ENCODE measurements around the gene NTHL1.
"Not testable (repeated sequence)": the region's sequence is repeated elsewhere in the genome, so short reads cannot be mapped to it uniquely, and the experiment has no call there.

NTHL1 gene

DNA sequence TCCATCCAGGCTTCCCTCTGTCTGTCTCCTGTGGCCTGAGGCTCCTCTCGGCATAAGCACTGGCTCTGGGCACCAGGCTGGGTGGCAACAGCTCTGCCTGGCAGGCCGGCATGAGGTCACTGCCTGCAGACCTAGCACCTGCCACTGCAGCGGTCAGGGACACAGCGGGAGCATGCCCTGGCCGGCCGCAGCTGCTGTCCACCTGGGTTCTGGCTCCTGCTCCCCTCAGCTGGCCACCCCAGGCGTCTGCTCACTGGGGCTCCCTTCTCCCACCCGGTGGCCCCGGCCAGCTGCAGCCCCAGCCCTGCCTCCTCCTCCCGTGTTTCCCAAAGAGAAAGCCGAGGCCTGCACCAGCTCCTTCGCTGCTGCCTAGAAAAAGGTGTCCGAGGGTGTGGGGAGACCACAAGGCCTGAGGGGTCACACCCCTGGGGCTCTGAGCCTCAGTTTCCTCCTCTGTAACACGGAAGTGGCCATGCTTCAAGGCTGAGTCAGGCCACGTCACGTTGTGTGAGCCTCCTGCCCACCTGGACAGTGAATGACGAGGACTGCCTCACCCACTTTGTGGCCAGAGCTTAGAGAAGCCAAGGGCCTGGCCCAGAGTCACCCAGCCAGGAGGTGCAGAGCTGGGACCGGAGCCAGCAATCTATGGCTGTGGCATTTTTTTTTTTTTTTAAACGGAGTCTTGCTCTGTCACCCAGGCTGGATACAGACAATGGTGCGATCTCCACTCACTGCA is 6.7 kb downstream of the NTHL1 start:
- no peak for DNase-seq (ENCODE audit: low read depth)

DNA sequence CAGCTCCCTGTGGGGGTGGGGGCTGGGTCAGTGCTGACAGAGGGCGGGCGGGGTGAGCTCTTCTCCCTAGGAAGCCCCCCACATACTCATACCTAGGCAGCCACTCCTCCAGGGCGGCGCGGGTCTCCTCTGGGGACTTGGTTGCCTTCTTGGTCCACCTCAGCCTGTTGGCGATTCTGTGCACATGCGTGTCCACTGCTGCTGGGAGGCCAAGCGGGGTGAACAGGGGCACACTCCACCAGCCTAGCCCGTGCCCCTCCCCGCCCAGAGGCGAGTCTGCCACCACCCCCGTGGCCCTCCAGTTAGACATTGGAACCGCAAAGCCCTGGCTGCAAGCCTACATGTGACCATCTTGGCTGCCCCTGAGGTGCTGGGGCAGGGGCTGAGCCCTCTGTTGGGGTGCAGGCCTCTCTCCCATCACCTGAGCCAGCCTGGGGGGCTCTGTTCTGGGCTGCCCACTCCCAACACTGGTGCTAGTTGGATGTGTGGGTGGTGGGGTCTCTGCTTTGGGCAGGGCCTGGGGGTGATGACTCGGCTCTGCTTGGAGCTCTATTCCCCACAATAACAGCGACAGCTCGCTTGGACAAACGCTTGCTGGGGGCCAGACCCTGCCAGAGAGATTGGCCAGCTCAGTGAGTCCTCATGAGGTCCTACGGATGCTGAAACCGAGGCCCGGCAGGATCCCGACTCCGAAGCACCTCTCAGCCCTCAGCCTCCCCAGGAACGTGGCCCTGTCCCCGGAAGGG is 7.4 kb downstream of the NTHL1 start:
- DNase-seq (ENCODE audit: low read depth), result no peak

DNA sequence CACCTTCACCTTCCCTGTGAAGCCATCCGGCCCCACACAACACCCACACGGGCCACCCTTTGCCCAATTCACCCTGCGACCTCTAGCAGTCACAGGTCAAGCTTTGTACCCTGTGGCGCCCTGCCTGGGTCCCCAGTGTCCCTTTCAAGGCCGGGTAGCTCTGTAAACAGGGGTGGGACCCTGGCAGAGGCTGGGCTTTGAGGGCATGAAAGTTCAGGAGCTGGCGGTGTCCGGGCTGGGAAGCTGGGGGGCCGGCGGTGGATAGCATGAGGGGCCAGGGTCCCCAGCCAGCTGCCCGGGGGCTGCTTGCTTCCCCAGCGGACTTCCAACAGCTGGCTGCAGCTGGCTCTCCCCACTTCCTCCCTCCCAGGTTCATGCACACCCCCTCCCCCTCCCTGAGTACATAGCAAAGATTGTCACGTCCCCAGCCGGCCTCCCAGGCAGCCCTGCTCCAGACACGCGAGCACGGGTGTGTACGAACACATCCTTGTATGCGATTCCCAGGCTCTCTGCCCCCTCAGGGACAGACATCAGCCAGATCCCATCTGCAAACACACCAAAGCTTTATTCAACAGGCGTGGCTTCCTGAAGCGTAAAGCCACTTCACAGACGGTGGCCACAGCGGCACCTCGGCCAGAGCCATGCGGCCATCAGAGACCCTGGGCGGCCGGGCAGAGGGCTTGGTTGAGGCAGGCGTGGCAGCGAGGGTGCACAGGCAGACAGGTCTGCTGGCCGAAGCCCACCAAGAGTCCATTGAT is 8.2 kb downstream of the NTHL1 start:
- DNase-seq (ENCODE audit: low read depth), result no peak

DNA sequence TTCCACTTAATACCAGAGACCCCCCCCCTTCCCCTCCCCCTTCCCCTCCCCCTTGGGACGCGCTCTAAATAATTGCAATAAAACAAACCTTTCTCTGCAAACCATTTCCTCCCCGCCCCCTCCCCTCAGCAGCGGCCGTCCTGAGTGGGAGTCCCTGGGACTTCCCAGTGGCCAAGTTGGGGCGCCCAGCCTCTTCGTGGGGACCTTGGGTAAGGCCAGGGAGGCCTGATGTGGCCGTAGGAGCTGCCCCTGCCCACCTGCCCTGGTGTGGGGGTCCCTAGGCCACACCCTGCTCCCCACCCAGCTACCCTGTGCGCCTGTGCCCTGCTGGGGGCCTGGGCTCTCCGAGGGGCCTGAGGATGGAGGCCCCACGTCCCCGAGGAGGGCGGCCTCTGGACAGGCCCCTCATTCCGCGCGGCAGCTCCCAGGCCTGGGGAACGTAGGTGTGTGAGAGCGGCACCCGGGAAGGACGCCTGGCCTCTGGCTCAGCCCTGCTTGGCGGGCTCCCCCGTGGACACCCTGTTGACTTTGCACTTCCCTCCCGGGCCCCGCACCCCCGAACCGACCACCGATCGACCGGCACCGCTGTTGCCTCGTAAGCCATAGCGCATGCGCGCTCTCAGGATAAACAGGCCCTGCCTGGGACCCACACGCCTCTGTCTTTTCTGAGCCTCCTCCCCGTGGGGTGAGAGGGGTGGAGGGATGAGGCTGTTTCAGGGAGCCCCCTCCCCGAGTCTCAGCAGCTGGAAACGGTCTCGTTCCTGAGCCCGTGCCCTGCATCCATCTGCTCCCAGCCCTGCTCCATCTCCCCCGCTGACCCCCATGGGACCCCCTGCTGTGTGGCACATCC is 9.0 kb downstream of the NTHL1 start:
- no peak for DNase-seq (ENCODE audit: low read depth)

DNA sequence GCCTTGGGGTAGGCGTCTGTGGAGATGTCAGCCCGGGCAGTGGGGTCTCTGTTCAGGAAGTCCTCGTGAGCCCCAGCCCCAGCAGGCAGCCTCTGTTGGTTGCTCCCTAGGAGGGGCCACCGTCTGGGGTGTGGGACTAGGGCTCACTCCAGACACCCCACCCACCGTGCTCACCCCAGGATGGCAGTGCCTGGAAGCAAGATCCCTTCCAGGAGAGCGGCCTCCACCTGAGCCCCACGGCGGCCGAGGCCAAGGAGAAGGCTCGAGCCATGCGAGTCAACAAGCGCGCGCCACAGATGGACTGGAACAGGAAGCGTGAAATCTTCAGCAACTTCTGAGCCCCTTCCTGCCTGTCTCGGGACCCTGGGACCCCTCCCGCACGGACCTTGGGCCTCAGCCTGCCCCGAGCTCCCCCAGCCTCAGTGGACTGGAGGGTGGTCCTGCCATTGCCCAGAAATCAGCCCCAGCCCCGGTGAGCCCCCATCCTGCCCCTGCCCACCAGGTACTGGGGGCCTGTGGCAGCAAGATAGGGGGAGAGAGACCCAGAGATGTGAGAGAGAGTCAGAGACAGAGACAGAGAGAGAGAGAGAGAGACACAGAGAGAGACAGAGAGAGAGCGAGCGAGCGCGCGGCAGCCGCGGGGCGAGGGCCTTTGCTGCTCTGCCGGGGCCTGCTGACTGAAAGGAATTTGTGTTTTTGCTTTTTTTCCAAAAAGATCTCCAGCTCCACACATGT is 9.8 kb downstream of the NTHL1 start:
- DNase-seq (ENCODE audit: low read depth), result no peak

DNA sequence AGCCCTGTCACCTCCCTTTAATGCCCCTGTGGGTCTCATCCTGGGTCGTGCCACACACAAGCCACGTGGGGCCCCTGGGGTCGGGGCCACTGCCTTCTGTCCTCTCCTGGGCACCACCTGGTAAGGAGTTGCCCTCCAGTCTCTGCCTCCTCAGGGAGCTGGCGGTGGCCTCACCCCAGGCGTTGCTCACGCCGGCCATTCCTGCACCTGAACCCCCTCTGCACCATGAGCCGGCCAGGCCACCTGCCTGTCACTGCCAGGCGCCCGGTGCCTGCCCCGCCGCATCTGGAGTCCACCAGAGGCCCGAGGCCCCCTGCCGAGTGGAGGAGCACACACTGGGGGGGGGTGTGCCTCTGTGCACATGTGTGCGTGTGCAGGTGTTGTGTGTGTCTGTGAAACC is 10.5 kb downstream of the NTHL1 start:
- no peak for DNase-seq (ENCODE audit: low read depth)

DNA sequence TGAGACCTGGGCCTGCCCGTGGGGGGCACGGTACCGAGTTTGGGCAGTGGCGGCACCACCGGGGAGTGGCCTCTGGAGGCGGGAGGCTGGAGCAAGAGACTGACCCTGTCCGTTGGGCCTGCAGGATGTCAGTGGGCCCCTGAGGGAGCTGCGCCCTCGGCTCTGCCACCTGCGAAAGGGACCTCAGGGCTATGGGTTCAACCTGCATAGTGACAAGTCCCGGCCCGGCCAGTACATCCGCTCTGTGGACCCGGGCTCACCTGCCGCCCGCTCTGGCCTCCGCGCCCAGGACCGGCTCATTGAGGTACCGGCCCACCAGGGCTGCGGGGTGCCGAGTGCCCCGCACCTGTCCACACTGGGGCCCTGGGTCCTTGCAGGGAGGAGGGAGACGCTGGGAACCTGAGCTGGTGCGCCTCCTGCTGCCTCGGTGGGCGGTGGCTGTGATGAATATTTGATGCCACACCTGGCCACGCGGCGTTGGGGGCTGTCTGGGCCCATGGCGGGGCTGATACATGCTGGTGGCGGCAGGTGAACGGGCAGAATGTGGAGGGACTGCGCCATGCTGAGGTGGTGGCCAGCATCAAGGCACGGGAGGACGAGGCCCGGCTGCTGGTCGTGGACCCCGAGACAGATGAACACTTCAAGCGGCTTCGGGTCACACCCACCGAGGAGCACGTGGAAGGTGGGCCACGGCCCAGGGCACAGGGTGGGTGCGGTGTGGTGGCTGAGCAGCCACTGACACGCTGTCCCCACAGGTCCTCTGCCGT is 11.3 kb downstream of the NTHL1 start:
- DNase-seq (ENCODE audit: low read depth), result no peak

DNA sequence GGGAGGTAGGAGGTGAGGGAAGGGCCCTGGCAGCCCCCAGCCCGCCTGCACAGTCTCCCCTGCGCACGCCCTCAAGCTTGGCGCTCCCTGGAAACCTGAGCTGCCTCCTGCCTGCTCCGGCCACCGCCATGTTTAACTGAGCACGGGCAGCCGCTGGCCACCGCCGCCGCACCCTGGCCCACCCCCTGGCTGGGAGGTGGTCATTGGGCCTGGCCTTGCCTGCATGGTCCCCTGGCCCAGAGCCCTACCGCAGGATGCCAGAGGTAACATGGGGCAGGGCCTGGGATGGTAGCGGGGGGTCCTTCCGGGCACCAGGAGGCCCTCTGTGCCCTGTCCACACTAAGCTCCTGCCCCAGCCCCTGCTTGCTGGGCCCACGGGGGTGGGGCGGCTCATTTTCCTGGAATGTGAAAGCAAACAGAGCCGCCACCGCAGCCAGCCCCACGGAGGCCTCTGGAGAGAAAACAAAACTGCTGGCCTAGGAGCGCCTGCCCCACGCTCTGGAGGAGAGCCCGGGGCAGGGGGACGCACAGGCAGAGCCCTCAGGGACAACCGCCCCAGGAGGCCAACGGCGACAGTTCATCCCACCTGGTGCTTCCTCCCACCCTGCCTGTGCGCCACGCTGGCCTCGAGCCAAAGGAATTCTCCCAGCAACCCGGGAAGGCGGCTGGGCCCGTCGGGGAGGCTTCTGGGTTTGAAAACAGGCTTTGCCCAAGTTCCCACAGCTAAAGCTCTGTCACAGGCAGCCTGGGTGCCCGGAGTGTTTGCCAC is 12.0 kb downstream of the NTHL1 start:
- DNase-seq (ENCODE audit: low read depth), result no peak

DNA sequence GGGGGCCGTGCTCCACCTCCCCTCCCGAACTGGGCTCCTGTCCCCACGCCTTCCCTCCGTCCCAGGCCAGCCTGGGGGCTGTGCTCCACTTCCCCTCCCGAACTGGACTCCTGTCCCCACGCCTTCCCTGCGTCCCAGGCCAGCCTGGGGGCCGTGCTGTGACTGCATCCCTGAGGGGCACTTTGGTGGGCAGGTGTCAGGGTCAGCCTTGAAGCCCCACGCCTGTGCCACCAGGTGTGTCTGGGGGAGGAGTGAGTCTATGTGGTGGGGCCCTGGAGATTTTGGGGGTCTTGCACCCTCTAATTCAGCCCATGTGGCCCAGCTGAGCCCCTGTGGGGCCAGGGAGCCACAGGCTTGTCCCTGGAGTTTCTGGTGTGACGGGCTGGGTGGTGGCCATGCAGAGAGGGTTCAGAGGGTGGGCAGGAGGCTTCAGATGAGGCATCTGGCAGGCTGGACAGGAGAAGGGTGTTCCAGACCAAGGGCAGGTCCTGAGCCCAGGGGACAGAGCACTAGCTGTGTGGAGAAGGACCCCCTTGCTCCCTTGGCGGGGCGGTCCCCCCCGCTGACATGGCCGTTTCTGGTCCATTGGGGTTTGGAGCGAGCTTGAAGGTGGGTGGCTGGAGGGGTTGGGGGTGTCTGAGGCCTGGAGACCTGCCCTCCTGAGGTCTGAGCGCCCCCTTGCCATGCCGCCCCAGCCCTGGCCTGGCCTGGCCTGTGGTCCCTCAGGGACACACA is 12.8 kb downstream of the NTHL1 start:
- DNase-seq (ENCODE audit: low read depth), result no peak

DNA sequence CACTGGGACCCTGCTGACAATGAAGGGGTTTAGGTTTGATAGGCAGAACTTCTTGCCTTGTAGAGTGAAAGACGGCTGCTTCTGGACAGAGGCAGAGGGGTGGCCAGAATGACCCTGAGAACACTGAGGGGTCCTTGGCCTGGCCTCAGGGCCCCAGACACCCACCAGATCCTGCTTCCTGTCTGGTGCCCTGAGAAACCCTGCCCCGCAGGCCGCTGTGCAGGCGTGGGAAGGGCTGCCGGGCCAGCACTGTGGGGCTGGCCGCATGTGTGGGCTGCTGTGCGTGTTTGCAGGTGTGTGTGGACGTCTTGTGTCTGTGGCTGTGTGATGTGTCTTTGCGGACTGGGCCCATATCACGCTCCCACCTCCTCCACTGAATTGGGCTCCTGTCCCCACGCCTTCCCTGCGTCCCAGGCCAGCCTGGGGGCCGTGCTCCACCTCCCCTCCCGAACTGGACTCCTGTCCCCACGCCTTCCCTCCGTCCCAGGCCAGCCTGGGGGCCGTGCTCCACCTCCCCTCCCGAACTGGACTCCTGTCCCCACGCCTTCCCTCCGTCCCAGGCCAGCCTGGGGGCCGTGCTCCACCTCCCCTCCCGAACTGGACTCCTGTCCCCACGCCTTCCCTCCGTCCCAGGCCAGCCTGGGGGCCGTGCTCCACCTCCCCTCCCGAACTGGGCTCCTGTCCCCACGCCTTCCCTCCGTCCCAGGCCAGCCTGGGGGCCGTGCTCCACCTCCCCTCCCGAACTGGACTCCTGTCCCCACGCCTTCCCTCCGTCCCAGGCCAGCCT is 13.5 kb downstream of the NTHL1 start:
- DNase-seq (ENCODE audit: low read depth), result not testable (repeated sequence)

DNA sequence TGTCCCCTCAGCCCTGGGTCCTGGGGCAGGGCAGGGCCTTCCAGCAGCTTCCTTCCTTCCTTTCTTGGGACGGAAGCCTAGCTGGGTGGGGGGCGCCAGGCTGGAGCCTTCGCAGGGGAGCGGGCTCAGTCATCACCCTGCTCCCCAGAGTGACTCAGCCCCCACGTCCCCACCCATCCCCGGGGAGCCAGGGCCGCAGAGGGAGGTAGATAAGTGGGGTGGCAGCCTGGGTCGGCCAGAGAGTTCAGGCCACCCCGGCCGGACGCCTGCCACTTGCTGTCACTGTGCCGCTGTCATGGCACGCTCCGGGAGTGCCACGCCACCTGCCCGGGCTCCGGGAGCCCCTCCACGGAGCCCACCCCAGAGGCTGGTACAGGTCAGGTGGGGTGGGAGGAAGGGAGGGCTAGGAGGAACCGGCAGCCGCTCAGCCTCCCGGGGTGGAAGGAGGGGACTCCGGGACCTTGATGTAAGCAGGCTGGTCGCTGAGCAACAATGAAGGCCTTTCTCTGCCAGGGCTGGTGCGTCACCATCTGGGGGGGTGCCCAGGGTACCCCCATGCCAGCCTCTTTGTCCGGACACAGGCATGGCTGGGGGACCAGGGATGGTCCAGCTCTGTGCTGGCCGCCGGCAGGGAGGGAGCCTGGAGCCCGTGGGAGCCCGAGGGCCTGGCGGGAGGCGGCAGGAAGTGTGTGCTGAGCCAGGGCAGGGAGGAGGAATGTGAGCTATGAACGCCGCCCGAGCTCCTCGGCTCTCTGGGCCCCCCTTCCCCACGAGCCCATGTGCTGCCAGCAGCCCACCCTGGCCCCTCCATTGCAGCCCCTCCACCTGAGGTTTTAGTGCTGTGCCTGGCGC is 14.4 kb downstream of the NTHL1 start:
- no peak for DNase-seq (ENCODE audit: low read depth)

DNA sequence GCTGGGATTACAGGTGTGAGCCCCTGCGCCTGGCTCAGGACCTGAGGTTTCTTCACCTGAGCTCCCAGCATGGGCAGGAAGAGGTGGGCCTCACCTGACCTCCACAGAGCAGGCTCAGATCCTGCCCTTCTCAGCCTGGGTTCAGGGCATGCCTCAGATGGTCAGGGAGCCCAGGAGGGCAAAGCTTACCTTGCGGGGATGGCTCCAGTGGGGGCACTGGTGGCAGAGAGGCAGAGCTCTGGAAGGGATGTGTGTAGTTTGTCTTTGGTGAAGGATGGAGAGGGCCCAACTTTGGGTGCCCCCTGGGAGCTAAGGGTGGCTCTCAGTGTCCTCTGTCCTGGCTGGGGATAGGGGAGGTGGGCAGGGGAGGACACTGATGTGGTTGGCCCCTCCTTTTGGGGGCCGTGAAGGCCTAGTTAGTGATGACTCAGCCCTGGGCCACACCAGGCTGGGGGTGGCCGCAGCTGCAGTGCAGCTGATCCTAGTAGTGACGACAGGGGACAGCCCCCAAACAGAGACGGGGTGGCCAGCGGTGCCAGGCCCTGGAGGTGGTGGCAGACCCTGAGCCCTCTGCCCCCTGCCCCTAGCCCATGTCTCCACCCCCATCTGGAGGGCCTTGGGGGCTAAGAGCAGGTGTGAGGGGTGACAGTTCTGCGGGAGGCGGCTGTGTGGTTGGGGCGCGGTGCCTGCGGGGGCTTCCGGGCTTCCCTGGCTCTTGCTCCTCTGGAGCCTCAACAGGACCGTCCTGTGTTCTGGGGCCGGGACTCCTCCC is 15.2 kb downstream of the NTHL1 start:
- DNase-seq (ENCODE audit: low read depth), result no peak

DNA sequence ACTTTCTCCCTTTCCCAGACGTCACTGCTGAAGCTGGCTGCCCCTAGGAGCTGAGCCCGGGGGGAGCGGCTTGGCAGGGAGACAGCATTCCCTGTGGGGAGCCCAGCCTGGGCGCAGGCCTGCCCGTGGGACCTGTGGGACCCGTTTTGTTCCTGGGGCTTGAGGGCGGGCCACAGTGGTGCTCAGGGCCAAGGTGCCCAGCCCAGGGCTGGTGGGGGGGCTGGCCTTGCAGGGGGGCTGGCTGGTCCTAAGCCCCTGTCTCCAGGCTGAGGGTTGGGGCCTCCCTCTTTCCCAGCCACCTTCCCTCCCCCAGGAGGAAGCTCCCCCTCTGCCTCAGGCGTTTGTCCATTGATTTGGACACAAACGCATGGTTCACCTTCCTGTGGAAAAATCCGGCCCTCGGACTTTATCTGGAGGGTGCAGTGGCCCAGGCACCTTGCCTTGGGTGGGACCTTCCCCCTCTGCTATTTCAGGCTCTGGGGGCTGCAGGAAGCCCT is 16.5 kb downstream of the NTHL1 start:
- no peak for DNase-seq (ENCODE audit: low read depth)

DNA sequence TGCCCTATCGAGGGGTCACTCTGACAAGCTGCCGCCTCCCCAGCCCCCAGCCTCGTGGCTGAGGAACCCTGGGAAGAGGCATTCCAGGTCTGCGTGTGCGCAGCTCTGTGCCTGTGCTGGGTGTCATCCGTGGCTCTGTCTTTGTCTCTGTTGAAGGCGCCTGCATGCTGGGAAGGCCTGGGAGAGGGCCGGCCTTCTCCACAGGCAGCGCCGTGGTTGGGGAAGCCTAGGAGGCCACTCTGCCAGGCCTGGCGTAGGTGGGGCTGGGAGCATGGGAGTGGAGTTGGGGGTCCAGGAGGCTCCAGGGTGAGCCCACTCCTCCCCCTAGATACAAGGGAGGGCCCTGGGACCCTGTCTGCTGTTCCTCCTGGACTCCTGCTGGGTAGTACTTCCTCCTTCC is 17.6 kb downstream of the NTHL1 start:
- no peak for DNase-seq (ENCODE audit: low read depth)

DNA sequence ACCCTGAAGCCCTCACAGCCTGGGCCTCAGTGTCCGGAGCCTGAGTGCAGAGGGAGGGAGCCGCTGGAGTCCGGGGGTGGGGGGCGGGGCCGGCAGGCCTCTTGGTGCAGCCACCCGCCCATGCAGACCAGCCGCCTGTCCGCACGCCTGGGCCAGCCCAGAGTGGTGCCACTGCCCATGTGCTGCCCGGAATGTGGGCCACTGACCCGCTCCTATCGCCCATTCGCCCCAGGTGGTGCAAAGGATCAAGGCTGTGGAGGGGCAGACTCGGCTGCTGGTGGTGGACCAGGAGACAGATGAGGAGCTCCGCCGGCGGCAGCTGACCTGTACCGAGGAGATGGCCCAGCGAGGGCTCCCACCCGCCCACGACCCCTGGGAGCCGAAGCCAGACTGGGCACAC is 18.3 kb downstream of the NTHL1 start:
- no peak for DNase-seq (ENCODE audit: low read depth)

DNA sequence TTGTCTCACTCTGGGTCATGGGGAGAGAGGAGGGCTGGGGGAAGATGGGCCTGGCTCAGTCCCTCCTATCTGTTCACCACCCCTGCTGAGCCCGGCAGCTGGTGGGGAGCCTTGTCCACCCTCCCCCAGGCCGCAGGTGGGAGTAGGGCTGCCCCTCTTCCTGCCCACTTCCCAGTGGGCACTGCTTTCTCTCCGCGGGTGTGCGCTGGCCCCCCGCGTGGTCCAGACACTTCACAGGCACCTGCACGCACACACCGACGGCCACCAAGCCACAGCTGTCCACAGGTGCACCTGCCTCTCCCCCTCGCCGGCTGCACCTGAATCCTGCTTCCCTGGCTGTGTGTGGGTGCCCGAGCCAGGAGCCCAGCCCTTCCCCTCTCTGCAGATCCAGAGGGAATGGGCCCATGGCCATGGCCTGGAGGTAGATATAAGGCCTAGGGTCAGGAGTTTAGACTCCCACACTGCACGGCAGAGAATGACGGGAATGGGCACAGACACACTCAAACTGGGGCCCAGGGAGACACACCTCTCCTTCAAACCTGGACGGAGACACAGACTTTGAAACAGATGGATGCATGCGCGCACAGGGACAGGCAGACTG is 18.9 kb downstream of the NTHL1 start:
- DNase-seq (ENCODE audit: low read depth), result no peak
